Activated naive CD4-positive, alpha-beta T cell treated with anti-CD3 and anti-CD28 coated beads, Interleukin-2, amount 10 ng/mL, durations not matched to agents 7 days and 5 days (primary cell): Measurements from ENCODE around the gene DTD1.

Experiments
- CTCF ChIA-PET: fragments of 350-600 bp; sonication (Branson Sonifier 250); formaldehyde crosslinking; loops from one replicate; lab custom pipeline; 2021; ENCODE audit warnings: antibody characterized with exemption; lab: Charles Lee
- DNase-seq: peaks from one replicate; pipeline ENCODE4 v3.0.0-alpha.2; 2020
- H3K27ac Mint-ChIP-seq: one replicate; pipeline ENCODE4 v1.8.0; 2021; ENCODE audit warnings: mild to moderate bottlenecking, moderate library complexity, mixed read lengths
- H3K27me3 Mint-ChIP-seq: one replicate; pipeline ENCODE4 v1.8.0; 2021; ENCODE audit warnings: mild to moderate bottlenecking, mixed read lengths
- H3K36me3 Mint-ChIP-seq: one replicate; pipeline ENCODE4 v1.8.0; 2021; ENCODE audit warnings: mixed read lengths
- H3K4me1 Mint-ChIP-seq: one replicate; pipeline ENCODE4 v1.8.0; 2021; ENCODE audit warnings: mixed read lengths
- H3K4me3 Mint-ChIP-seq: one replicate; pipeline ENCODE4 v1.8.0; 2021; ENCODE audit warnings: mild to moderate bottlenecking, moderate library complexity, mixed read lengths
- H3K9me3 Mint-ChIP-seq: one replicate; pipeline ENCODE4 v1.8.0; 2021; ENCODE audit warnings: mixed read lengths

Gene DTD1

GRCh38 chr20:18585134-18585533 lies 2.7 kb upstream of the DTD1 start:
- Mint-ChIP-seq H3K4me1 (peaks cover 26% of the 10 kb centered on the region), H3K9me3 (no peaks in the 10 kb centered on the region), H3K27me3 (peaks cover 33% of the 10 kb centered on the region), H3K27ac (no peak overlapping the region), H3K4me3 (no peak overlapping the region), H3K36me3 (no peaks in the 10 kb centered on the region)
- no peak for DNase-seq
- CTCF ChIA-PET: interaction anchor here (0.6 to 0.7 kb wide), 2 partner anchors 13 to 25 kb away, joined by 3 to 4 read pairs; no protein-coding TSS in a partner anchor

- Mint-ChIP-seq H3K27ac (peak overlapping the region; percentile 87), H3K9me3 (no peaks in the 10 kb centered on the region), H3K27me3 (peaks cover 20% of the 10 kb centered on the region), H3K4me1 (peaks cover 26% of the 10 kb centered on the region), H3K4me3 (peak overlapping the region; percentile 86), H3K36me3 (no peaks in the 10 kb centered on the region)
- no peak for DNase-seq
- CTCF ChIA-PET: no interaction called here
Observed at GRCh38 chr20:18588574-18588933, 700 bp downstream of the DTD1 start.

- Mint-ChIP-seq H3K27me3 (peaks cover 8% of the 10 kb centered on the region), H3K4me1 (peaks cover 26% of the 10 kb centered on the region), H3K9me3 (no peaks in the 10 kb centered on the region), H3K27ac (no peak overlapping the region), H3K36me3 (no peaks in the 10 kb centered on the region), H3K4me3 (no peak overlapping the region)
- CTCF ChIA-PET: no interaction called here
- DNase-seq: no peak
Observed at GRCh38 chr20:18589941-18590674, 2.3 kb downstream of the DTD1 start.

GRCh38 chr20:18596270-18596669 lies 8.4 kb downstream of the DTD1 start:
- Mint-ChIP-seq H3K36me3 (peaks cover 7% of the 10 kb centered on the region), H3K27ac (no peak overlapping the region), H3K4me3 (no peak overlapping the region), H3K9me3 (no peaks in the 10 kb centered on the region), H3K4me1 (no peaks in the 10 kb centered on the region), H3K27me3 (no peaks in the 10 kb centered on the region)
- no peak for DNase-seq
- CTCF ChIA-PET: no interaction called here

GRCh38 chr20:18609741-18610140 lies 21.9 kb downstream of the DTD1 start:
- no peak for DNase-seq
- H3K27me3 Mint-ChIP-seq: no peaks in the 10 kb centered on the region
- no peak overlapping the region for H3K4me3 Mint-ChIP-seq
- H3K36me3 Mint-ChIP-seq: no peaks in the 10 kb centered on the region
- H3K9me3 Mint-ChIP-seq: no peaks in the 10 kb centered on the region
- CTCF ChIA-PET: no interaction called here
- H3K27ac Mint-ChIP-seq: no peak overlapping the region
- no peaks in the 10 kb centered on the region for H3K4me1 Mint-ChIP-seq

- CTCF ChIA-PET: no interaction called here
- Mint-ChIP-seq H3K27ac (no peak overlapping the region), H3K4me1 (no peaks in the 10 kb centered on the region), H3K36me3 (no peaks in the 10 kb centered on the region), H3K27me3 (no peaks in the 10 kb centered on the region), H3K4me3 (no peak overlapping the region), H3K9me3 (no peaks in the 10 kb centered on the region)
- no peak for DNase-seq
Observed at GRCh38 chr20:18611492-18611891, 23.6 kb downstream of the DTD1 start.

GRCh38 chr20:18613553-18613952 lies 25.7 kb downstream of the DTD1 start:
- DNase-seq: no peak
- CTCF ChIA-PET: no interaction called here
- Mint-ChIP-seq H3K36me3 (no peaks in the 10 kb centered on the region), H3K27me3 (no peaks in the 10 kb centered on the region), H3K9me3 (no peaks in the 10 kb centered on the region), H3K4me1 (no peaks in the 10 kb centered on the region), H3K4me3 (no peak overlapping the region), H3K27ac (no peak overlapping the region)

- CTCF ChIA-PET: no interaction called here
- no peaks in the 10 kb centered on the region for H3K4me1 Mint-ChIP-seq
- no peak for DNase-seq
- H3K36me3 Mint-ChIP-seq: no peaks in the 10 kb centered on the region
- no peaks in the 10 kb centered on the region for H3K9me3 Mint-ChIP-seq
- peak overlapping the region; percentile 20 for H3K27ac Mint-ChIP-seq
- H3K27me3 Mint-ChIP-seq: no peaks in the 10 kb centered on the region
- H3K4me3 Mint-ChIP-seq: no peak overlapping the region
Observed at GRCh38 chr20:18614244-18614643, 26.4 kb downstream of the DTD1 start.

GRCh38 chr20:18615020-18615650 lies 27.3 kb downstream of the DTD1 start:
- H3K27me3 Mint-ChIP-seq: no peaks in the 10 kb centered on the region
- H3K9me3 Mint-ChIP-seq: no peaks in the 10 kb centered on the region
- CTCF ChIA-PET: no interaction called here
- no peaks in the 10 kb centered on the region for H3K4me1 Mint-ChIP-seq
- H3K4me3 Mint-ChIP-seq: no peak overlapping the region
- no peak for DNase-seq
- H3K36me3 Mint-ChIP-seq: no peaks in the 10 kb centered on the region
- no peak overlapping the region for H3K27ac Mint-ChIP-seq

GRCh38 chr20:18621004-18621403 lies 33.1 kb downstream of the DTD1 start:
- no peaks in the 10 kb centered on the region for H3K36me3 Mint-ChIP-seq
- H3K27ac Mint-ChIP-seq: no peak overlapping the region
- no peak for DNase-seq
- no peaks in the 10 kb centered on the region for H3K27me3 Mint-ChIP-seq
- no peaks in the 10 kb centered on the region for H3K4me1 Mint-ChIP-seq
- H3K4me3 Mint-ChIP-seq: no peak overlapping the region
- CTCF ChIA-PET: interaction anchor here (0.6 to 0.9 kb wide), 2 partner anchors 13 to 962 kb away, joined by 3 read pairs; no protein-coding TSS in a partner anchor
- H3K9me3 Mint-ChIP-seq: no peaks in the 10 kb centered on the region

GRCh38 chr20:18623156-18623910 lies 35.5 kb downstream of the DTD1 start:
- Mint-ChIP-seq H3K27me3 (no peaks in the 10 kb centered on the region), H3K4me1 (no peaks in the 10 kb centered on the region), H3K36me3 (no peaks in the 10 kb centered on the region), H3K9me3 (no peaks in the 10 kb centered on the region), H3K27ac (no peak overlapping the region), H3K4me3 (no peak overlapping the region)
- CTCF ChIA-PET: no interaction called here
- no peak for DNase-seq

- CTCF ChIA-PET: no interaction called here
- H3K27ac Mint-ChIP-seq: no peak overlapping the region
Observed at GRCh38 chr20:18624948-18625347, 37.1 kb downstream of the DTD1 start.

GRCh38 chr20:18625907-18626655 lies 38.2 kb downstream of the DTD1 start:
- Mint-ChIP-seq H3K27me3 (no peaks in the 10 kb centered on the region), H3K4me3 (no peak overlapping the region), H3K27ac (no peak overlapping the region), H3K36me3 (peaks cover 1% of the 10 kb centered on the region), H3K9me3 (no peaks in the 10 kb centered on the region), H3K4me1 (no peaks in the 10 kb centered on the region)
- CTCF ChIA-PET: no interaction called here
- DNase-seq: no peak

More at GRCh38 chr20:18624948-18625347, 37.1 kb downstream of the DTD1 start:
- H3K27me3 Mint-ChIP-seq: no peaks in the 10 kb centered on the region
- H3K4me1 Mint-ChIP-seq: no peaks in the 10 kb centered on the region
- H3K9me3 Mint-ChIP-seq: no peaks in the 10 kb centered on the region
- DNase-seq: no peak
- H3K36me3 Mint-ChIP-seq: peaks cover 1% of the 10 kb centered on the region
- H3K4me3 Mint-ChIP-seq: no peak overlapping the region

- no peak overlapping the region for H3K27ac Mint-ChIP-seq
- peaks cover 1% of the 10 kb centered on the region for H3K36me3 Mint-ChIP-seq
- H3K4me3 Mint-ChIP-seq: no peak overlapping the region
- H3K9me3 Mint-ChIP-seq: no peaks in the 10 kb centered on the region
- H3K27me3 Mint-ChIP-seq: no peaks in the 10 kb centered on the region
- no peaks in the 10 kb centered on the region for H3K4me1 Mint-ChIP-seq
- CTCF ChIA-PET: interaction anchor here (0.6 kb wide), 1 partner anchor 1062 kb away, joined by 3 read pairs; no protein-coding TSS in a partner anchor
- DNase-seq: no peak
Observed at GRCh38 chr20:18628330-18628920, 40.6 kb downstream of the DTD1 start.
